ENCODE measurements around the gene ELANE. TPM values are rescaled to one million over a fixed set of nuclear protein-coding genes. Genes with fewer than 3 reads are reported as not detected.
"Not testable (repeated sequence)": the region's sequence is repeated elsewhere in the genome, so short reads cannot be mapped to it uniquely, and the experiment has no call there.

ELANE gene
- total RNA-seq, 1 donor = 0.63 TPM

GRCh38 chr19:873561-874041, 21.5 kb downstream of the ELANE start:
- H3K27me3 ChIP-seq (ENCODE audit: insufficient read depth, low read length) = no peaks in the 10 kb centered on the region
- H3K9me3 ChIP-seq (ENCODE audit: low read depth, low read length) = no peaks in the 10 kb centered on the region
- peaks cover 6% of the 10 kb centered on the region for H3K4me1 ChIP-seq (ENCODE audit: insufficient read depth, low read length)
- no peak overlapping the region for H3K4me3 ChIP-seq (ENCODE audit: low read length)

- Histone ChIP-seq H3K9me3 (ENCODE audit: low read depth, low read length) (no peaks in the 10 kb centered on the region), H3K4me1 (ENCODE audit: insufficient read depth, low read length) (peaks cover 6% of the 10 kb centered on the region), H3K4me3 (ENCODE audit: low read length) (no peak overlapping the region), H3K27me3 (ENCODE audit: insufficient read depth, low read length) (no peaks in the 10 kb centered on the region)
Observed at GRCh38 chr19:875265-875879, 23.3 kb downstream of the ELANE start.

GRCh38 chr19:876089-876488, 24.0 kb downstream of the ELANE start:
- Histone ChIP-seq H3K4me1 (ENCODE audit: insufficient read depth, low read length) (peaks cover 6% of the 10 kb centered on the region), H3K9me3 (ENCODE audit: low read depth, low read length) (no peaks in the 10 kb centered on the region), H3K27me3 (ENCODE audit: insufficient read depth, low read length) (no peaks in the 10 kb centered on the region), H3K4me3 (ENCODE audit: low read length) (no peak overlapping the region)

- Histone ChIP-seq H3K9me3 (ENCODE audit: low read depth, low read length) (no peaks in the 10 kb centered on the region), H3K4me3 (ENCODE audit: low read length) (no peak overlapping the region), H3K27me3 (ENCODE audit: insufficient read depth, low read length) (no peaks in the 10 kb centered on the region), H3K4me1 (ENCODE audit: insufficient read depth, low read length) (peaks cover 5% of the 10 kb centered on the region)
Observed at GRCh38 chr19:876780-877314, 24.7 kb downstream of the ELANE start.

GRCh38 chr19:877992-878660, 26.0 kb downstream of the ELANE start:
- H3K4me3 ChIP-seq (ENCODE audit: low read length); H3K27me3 ChIP-seq (ENCODE audit: insufficient read depth, low read length); H3K4me1 ChIP-seq (ENCODE audit: insufficient read depth, low read length); H3K9me3 ChIP-seq (ENCODE audit: low read depth, low read length): not testable (repeated sequence)

GRCh38 chr19:878751-879561, 26.9 kb downstream of the ELANE start:
- H3K4me1 ChIP-seq (ENCODE audit: insufficient read depth, low read length); H3K27me3 ChIP-seq (ENCODE audit: insufficient read depth, low read length); H3K9me3 ChIP-seq (ENCODE audit: low read depth, low read length); H3K4me3 ChIP-seq (ENCODE audit: low read length): not testable (repeated sequence)

GRCh38 chr19:879711-880438, 27.8 kb downstream of the ELANE start:
- Histone ChIP-seq H3K4me3 (ENCODE audit: low read length) (no peak overlapping the region), H3K4me1 (ENCODE audit: insufficient read depth, low read length) (no peaks in the 10 kb centered on the region), H3K9me3 (ENCODE audit: low read depth, low read length) (no peaks in the 10 kb centered on the region), H3K27me3 (ENCODE audit: insufficient read depth, low read length) (no peaks in the 10 kb centered on the region)

GRCh38 chr19:881385-882071, 29.4 kb downstream of the ELANE start:
- Histone ChIP-seq H3K4me1 (ENCODE audit: insufficient read depth, low read length) (no peaks in the 10 kb centered on the region), H3K27me3 (ENCODE audit: insufficient read depth, low read length) (no peaks in the 10 kb centered on the region), H3K4me3 (ENCODE audit: low read length) (no peak overlapping the region), H3K9me3 (ENCODE audit: low read depth, low read length) (no peaks in the 10 kb centered on the region)

- Histone ChIP-seq H3K27me3 (ENCODE audit: insufficient read depth, low read length) (no peaks in the 10 kb centered on the region), H3K4me3 (ENCODE audit: low read length) (no peak overlapping the region), H3K9me3 (ENCODE audit: low read depth, low read length) (no peaks in the 10 kb centered on the region), H3K4me1 (ENCODE audit: insufficient read depth, low read length) (no peaks in the 10 kb centered on the region)
Observed at GRCh38 chr19:882871-883497, 30.9 kb downstream of the ELANE start.

GRCh38 chr19:883661-884211, 31.6 kb downstream of the ELANE start:
- H3K4me1 ChIP-seq (ENCODE audit: insufficient read depth, low read length) = no peaks in the 10 kb centered on the region
- H3K9me3 ChIP-seq (ENCODE audit: low read depth, low read length) = no peaks in the 10 kb centered on the region
- H3K27me3 ChIP-seq (ENCODE audit: insufficient read depth, low read length) = no peaks in the 10 kb centered on the region
- no peak overlapping the region for H3K4me3 ChIP-seq (ENCODE audit: low read length)

- no peaks in the 10 kb centered on the region for H3K27me3 ChIP-seq (ENCODE audit: insufficient read depth, low read length)
- no peaks in the 10 kb centered on the region for H3K9me3 ChIP-seq (ENCODE audit: low read depth, low read length)
- no peak overlapping the region for H3K4me3 ChIP-seq (ENCODE audit: low read length)
- no peaks in the 10 kb centered on the region for H3K4me1 ChIP-seq (ENCODE audit: insufficient read depth, low read length)
Observed at GRCh38 chr19:884420-885211, 32.5 kb downstream of the ELANE start.

- H3K4me1 ChIP-seq (ENCODE audit: insufficient read depth, low read length) = no peaks in the 10 kb centered on the region
- H3K9me3 ChIP-seq (ENCODE audit: low read depth, low read length) = no peaks in the 10 kb centered on the region
- H3K4me3 ChIP-seq (ENCODE audit: low read length) = no peak overlapping the region
- no peaks in the 10 kb centered on the region for H3K27me3 ChIP-seq (ENCODE audit: insufficient read depth, low read length)
Observed at GRCh38 chr19:885536-886224, 33.6 kb downstream of the ELANE start.

GRCh38 chr19:887072-887471, 35.0 kb downstream of the ELANE start:
- no peaks in the 10 kb centered on the region for H3K9me3 ChIP-seq (ENCODE audit: low read depth, low read length)
- H3K4me1 ChIP-seq (ENCODE audit: insufficient read depth, low read length) = peaks cover 3% of the 10 kb centered on the region
- H3K4me3 ChIP-seq (ENCODE audit: low read length) = no peak overlapping the region
- no peaks in the 10 kb centered on the region for H3K27me3 ChIP-seq (ENCODE audit: insufficient read depth, low read length)
